ENCODE measurements around the gene DBP.
A peak's percentile ranks its signal among the peaks of the same experiment; 100 is the strongest.
"Not testable (repeated sequence)": the region's sequence is repeated elsewhere in the genome, so short reads cannot be mapped to it uniquely, and the experiment has no call there.

Gene DBP

GRCh38 chr19:48669903-48670668, 32.9 kb upstream of the DBP start:
- no peak for DNase-seq (ENCODE audit: low read depth)
- no peak overlapping the region for H3K4me3 ChIP-seq (ENCODE audit: low read depth, low read length)

GRCh38 chr19:48668761-48669160, 31.6 kb upstream of the DBP start:
- no peak for DNase-seq (ENCODE audit: low read depth)
- H3K4me3 ChIP-seq (ENCODE audit: low read depth, low read length) = no peak overlapping the region

- H3K4me3 ChIP-seq (ENCODE audit: low read depth, low read length) = no peak overlapping the region
- no peak for DNase-seq (ENCODE audit: low read depth)
Measured at GRCh38 chr19:48668332-48668731, 31.2 kb upstream of the DBP start.

GRCh38 chr19:48665786-48666185, 28.6 kb upstream of the DBP start:
- no peak for DNase-seq (ENCODE audit: low read depth)
- H3K4me3 ChIP-seq (ENCODE audit: low read depth, low read length) = no peak overlapping the region

- no peak overlapping the region for H3K4me3 ChIP-seq (ENCODE audit: low read depth, low read length)
- no peak for DNase-seq (ENCODE audit: low read depth)
Measured at GRCh38 chr19:48664476-48664875, 27.3 kb upstream of the DBP start.

GRCh38 chr19:48663667-48664066, 26.5 kb upstream of the DBP start:
- no peak overlapping the region for H3K4me3 ChIP-seq (ENCODE audit: low read depth, low read length)
- no peak for DNase-seq (ENCODE audit: low read depth)

GRCh38 chr19:48661711-48662090, 24.5 kb upstream of the DBP start:
- DNase-seq (ENCODE audit: low read depth) = no peak
- no peak overlapping the region for H3K4me3 ChIP-seq (ENCODE audit: low read depth, low read length)

GRCh38 chr19:48660852-48661710, 23.9 kb upstream of the DBP start:
- DNase-seq (ENCODE audit: low read depth) = no peak
- H3K4me3 ChIP-seq (ENCODE audit: low read depth, low read length) = no peak overlapping the region

GRCh38 chr19:48659768-48660167, 22.6 kb upstream of the DBP start:
- DNase-seq (ENCODE audit: low read depth) = no peak
- no peak overlapping the region for H3K4me3 ChIP-seq (ENCODE audit: low read depth, low read length)

GRCh38 chr19:48658483-48658882, 21.3 kb upstream of the DBP start:
- H3K4me3 ChIP-seq (ENCODE audit: low read depth, low read length) = no peak overlapping the region
- DNase-seq (ENCODE audit: low read depth) = no peak

GRCh38 chr19:48657828-48658227, 20.6 kb upstream of the DBP start:
- not testable (repeated sequence) for H3K4me3 ChIP-seq (ENCODE audit: low read depth, low read length); DNase-seq (ENCODE audit: low read depth)

- no peak for DNase-seq (ENCODE audit: low read depth)
Measured at GRCh38 chr19:48656840-48657474, 19.8 kb upstream of the DBP start.

GRCh38 chr19:48654299-48655059, 17.3 kb upstream of the DBP start:
- DNase-seq (ENCODE audit: low read depth) = no peak
- no peak overlapping the region for H3K4me3 ChIP-seq (ENCODE audit: low read depth, low read length)

More at GRCh38 chr19:48656840-48657474, 19.8 kb upstream of the DBP start:
- no peak overlapping the region for H3K4me3 ChIP-seq (ENCODE audit: low read depth, low read length)

GRCh38 chr19:48651683-48652048, 14.5 kb upstream of the DBP start:
- H3K4me3 ChIP-seq (ENCODE audit: low read depth, low read length) = no peak overlapping the region
- DNase-seq (ENCODE audit: low read depth) = no peak

- no peak for DNase-seq (ENCODE audit: low read depth)
- H3K4me3 ChIP-seq (ENCODE audit: low read depth, low read length) = no peak overlapping the region
Measured at GRCh38 chr19:48650974-48651682, 13.9 kb upstream of the DBP start.

GRCh38 chr19:48648134-48648533, 11.0 kb upstream of the DBP start:
- no peak overlapping the region for H3K4me3 ChIP-seq (ENCODE audit: low read depth, low read length)

GRCh38 chr19:48646722-48647216, 9.6 kb upstream of the DBP start:
- no peak for DNase-seq (ENCODE audit: low read depth)
- peak overlapping the region; percentile 55 for H3K4me3 ChIP-seq (ENCODE audit: low read depth, low read length)

More at GRCh38 chr19:48648134-48648533, 11.0 kb upstream of the DBP start:
- DNase-seq (ENCODE audit: low read depth) = no peak

- peak within 1 kb of the TSS; percentile 55 for H3K4me3 ChIP-seq (ENCODE audit: low read depth, low read length)
Measured at GRCh38 chr19:48646001-48646721, 9.0 kb upstream of the DBP start, which contains the start of gene CA11. Gene CA11 (minus strand): TSS chr19:48646187. CDS start chr19:48645632, 555 bp downstream.

More at GRCh38 chr19:48646001-48646721, 9.0 kb upstream of the DBP start, which contains the start of gene CA11:
- DNase-seq (ENCODE audit: low read depth) = no peak

Measured in skeletal muscle cell (primary cell).